Inflammatory macrophage (primary cell): ENCODE results near the gene LIMK1.
"Not testable (repeated sequence)": the region's sequence is repeated elsewhere in the genome, so short reads cannot be mapped to it uniquely, and the experiment has no call there.

Source experiments
- DNase-seq, 2 donors: peaks; one replicate each; pipeline ENCODE4 v3.0.0-alpha.2; 2020 to 2022
- total RNA-seq, 18 experiments: gene quantifications; one replicate each; lab custom pipeline; 2026; ENCODE audit warnings: mixed read lengths in 6 of 18, inconsistent platforms in 2 of 18; lab: John Stamatoyannopoulos, UW

LIMK1 gene
- 171 to 668 (median 359) reads per million in 18 experiments for total RNA-seq

DNA sequence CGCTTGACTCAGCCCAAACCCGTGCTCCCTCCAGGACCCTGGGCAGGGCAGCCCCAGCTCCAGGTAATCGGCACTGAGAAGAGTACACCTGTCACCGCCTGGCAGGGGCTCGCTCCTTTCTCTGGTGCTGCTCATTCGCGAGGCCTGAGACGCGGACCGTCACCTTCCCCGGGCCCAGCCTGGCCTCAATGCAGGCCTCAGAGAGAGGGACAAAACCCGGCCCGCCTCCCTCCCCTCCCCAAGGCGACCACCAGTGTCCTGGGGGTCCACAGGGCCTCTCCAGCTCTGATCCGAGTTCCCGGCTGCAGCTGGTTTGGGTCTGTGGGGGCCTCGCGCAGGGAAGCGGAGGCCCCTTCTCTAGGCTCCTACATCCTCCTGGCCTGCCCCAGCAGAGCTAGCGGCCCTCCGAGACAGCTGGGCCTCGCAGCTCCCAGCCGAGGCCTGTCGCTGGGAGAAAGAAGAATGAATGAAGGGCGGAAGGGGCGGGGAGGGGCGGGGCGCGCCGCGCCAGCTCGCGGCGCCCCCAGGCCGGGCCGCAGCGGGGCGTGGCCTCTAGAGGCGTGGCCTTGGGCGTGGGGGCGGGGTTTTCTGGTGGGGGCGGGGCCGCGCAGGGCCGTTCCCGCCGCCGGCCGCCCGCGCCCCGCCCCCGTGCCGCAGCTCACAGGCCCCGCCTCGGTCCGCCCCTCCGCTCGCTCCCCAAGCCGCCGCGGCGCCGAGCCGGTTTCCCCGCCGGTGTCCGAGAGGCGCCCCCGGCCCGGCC, at the start of gene LIMK1:
LIMK1 (plus strand) TSS at position 688 of the 760 bp plus-strand sequence. CDS start 187 bp downstream, outside the sequence.
- DNase-seq = peak; percentile 77 to 88

GRCh38 chr7:74037609-74038008, 46.0 kb upstream of the LIMK1 start:
- no peak for DNase-seq

- no peak for DNase-seq
These were observed 45.2 kb upstream of the LIMK1 start for GRCh38 chr7:74038194-74038961.

DNA sequence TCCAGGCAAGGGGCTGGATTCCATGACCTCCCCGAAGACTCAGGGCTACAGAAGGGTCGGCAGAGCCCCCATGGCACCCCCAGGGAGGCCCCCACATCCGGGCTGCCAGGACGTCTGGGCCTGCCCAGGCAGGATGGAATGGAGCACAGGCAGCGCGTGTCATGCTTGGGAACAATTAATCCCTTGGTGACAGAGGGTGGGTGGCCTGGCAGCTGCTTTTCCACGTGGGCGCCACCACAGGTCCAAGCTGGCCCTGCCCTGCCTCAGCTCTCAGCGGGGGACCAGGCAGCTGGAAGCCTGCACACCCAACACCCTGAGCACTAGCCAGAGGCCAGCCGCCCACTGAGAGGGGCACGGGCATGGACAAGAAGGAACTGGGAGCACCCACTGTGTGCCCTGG, 44.3 kb upstream of the LIMK1 start:
- no peak for DNase-seq

- DNase-seq = no peak
These were observed 43.4 kb upstream of the LIMK1 start for GRCh38 chr7:74040101-74040790.

- no peak for DNase-seq
These were observed 42.6 kb upstream of the LIMK1 start for GRCh38 chr7:74040791-74041520.

DNA sequence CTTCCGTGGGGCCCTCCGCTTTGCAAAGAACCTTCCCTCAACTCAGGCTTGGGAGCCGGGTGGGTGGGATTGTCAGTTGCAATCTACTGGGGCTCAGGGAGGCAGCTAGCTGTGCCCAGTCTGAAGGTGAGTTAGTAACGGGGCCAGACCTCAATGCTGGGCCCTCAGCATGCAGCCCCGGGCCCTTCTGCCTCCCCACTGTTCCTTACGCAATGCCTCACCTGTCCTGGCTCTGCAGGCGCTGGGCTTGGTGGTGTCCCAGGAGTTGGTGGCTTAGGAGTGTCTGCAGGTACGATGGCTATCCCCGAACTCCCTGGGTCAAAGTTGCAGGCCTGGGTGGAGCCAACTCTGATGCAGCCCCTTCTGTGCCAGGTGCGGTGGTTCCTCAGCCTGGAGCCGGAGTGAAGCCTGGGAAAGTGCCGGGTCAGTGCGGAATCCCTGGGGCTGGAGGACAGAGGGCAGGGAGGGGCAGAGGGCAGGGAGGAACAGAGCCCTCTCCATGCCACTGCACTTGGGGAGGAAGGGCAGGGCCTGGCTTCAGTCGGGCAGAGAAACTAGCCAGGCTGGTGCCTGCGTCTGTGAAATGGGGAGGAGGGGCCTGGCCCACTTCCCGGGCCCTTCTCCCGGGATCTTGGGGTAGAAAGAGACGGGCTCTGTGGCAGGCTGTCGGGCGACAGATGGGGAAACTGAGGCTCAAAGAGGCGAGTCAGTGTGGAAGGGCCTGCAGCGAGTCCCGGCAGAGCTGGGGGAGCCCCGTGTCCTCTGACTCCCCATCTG, 40.7 kb upstream of the LIMK1 start:
- no peak for DNase-seq

DNA sequence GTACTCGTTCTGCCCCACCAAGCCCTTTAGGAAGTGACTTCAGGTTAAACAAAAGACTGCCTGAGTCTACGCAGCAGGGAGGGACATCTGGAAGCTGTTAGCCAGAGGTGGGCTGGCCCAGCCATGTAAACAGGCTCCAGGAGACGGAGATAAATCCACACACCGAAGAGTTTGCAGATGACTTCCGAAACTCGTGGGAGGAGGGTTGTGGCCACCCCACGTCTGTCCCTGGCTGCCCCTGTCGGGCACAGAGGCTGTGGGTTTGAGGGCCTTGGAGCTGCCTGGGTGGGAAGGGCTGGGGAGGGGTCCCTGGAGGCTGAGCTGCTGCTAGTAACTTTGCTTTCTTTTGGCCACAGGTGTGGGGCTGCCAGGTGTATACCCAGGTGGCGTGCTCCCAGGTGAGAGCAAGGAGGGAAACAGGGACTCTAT, 40.1 kb upstream of the LIMK1 start:
- no peak for DNase-seq

DNA sequence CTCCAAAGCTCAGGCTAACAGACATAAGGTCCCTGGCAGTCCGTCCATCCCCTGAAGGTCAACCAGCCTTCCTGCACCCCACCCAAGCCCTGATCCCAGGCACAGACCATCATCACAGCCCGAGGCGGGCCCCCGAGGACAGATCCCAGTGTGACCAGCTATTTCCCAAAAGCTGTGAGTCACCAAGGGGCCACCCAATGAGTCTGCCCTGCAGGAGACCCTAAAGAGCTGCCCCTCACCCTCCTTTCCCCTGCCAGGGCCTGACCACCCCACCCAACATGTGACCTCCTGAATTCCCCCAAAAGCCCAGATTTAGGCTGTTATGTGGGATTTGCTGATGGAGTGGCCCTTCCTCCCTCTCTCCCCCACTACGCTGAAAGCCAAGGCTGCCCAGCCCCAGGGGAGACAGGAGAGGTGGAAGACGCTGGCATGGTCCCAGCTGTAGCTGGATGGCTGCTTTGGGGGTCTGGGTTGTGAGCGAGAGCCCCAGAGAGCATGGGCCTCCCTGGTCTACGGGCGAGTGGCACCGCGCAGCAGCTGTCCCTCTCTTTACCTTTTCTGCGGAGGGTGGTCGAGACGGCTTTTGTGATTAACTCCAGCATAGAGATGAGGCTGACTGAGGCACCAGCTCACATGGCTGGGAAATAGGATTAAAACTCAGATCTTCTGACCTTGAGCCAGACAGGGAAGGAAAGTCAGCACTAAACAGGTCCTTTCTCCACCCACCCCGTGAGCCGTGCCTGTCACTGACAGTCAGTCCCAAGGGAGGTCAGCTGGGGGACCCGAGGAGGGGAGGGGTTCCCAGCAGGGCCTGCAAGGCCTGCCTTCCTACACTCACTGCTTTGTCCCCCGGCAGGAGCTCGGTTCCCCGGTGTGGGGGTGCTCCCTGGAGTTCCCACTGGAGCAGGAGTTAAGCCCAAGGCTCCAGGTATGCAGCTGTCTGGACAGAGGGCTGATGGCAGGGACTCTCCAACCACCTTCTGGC, 38.9 kb upstream of the LIMK1 start:
- no peak for DNase-seq

DNA sequence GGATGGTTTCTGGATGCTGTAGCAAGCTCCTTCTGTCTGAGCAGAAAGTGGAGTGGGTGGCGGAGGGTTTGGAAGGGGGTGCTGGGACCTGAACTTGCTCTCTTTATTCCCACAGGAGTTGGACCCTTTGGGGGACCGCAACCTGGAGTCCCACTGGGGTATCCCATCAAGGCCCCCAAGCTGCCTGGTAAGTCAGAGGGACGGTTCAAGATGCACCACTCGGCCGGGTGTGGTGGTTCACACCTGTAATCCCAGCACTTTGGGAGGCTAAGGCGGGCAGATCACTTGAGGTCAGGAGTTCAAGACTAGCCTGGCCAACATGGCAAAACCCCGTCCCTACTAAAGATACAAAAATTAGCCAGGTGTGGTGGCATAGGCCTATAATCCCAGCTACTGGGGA, 37.0 kb upstream of the LIMK1 start:
- not testable (repeated sequence) for DNase-seq

GRCh38 chr7:74047804-74048380, 35.7 kb upstream of the LIMK1 start:
- no peak for DNase-seq

DNA sequence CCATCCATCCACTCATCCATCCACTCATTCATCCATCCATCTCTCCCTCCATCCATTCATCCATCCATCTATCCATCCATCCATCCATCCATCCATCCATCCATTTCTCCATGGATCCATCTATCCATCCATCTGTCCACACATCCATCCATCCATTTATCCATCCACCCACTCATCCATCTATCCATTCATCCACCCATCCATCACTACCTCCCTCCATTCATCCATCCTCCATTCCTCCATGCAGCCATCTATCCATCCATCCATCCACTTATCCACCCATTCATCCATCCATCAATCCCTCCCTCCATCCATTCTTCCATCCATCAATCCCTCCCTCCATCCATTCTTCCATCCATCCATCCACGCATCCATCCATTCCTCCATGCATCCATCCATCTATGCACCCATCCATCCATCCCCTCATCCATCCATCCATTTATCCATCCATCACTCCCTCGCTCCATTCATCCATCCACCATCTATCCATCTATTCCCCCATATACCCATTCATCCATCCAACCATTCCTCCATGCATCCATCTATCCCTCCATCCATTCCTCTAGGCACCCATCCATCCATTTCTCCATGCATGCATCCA, 34.5 kb upstream of the LIMK1 start:
- DNase-seq = no peak

DNA sequence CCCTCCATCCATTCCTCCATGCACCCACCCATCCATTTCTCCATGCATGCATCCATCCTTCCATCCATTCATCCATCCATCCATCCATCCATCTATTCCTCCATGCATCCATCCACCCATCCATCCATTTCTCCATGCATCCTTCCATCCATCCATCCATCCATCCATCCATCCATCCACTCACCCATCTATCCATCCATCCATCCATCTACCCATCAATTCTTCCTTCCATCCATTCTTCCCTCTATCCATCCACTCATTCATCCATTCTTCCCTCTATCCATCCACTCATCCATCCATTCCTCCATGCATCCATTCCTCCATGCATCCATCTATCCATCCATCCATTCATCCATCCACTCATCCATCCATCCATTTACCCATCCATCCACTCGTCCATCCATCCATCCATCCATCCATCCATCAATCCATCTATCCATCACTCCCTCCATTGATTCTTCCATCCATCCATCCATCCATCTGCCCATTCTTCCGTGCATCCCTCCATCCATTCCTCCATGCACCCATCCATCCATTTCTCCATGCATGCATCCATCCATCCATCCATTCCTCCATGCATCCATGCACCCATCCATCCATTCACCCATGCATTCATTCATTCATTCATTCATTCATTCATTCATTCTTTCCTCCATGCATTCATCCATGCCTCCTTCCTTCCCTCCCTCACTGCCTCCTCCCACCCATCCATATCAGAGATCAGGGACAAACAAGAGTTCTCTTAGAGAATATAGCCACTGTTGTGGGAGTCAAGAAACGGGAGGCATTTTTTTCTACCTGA, 33.4 kb upstream of the LIMK1 start:
- no peak for DNase-seq

DNA sequence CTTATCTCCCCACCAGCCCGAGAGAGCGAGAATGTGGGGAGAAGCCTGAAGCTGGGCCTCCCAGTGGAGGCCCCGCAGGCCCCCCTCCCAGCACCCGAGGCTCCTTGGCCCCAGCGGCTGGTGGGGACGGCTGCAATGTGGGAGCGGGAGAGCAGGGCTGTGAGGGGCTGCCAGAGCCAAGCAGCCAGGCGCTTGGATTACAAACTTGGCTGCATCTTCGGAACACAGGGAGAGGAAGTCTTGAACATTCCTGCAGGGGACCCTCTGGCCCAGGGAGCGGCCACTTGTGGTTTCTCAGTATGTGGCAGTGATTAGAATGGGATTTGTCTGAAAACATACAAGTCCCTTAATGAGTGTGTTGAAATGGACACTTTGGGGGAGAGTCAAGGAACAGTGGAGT, 32.4 kb upstream of the LIMK1 start:
- DNase-seq = no peak

GRCh38 chr7:74051629-74052410, 31.8 kb upstream of the LIMK1 start:
- DNase-seq = peak; percentile 4 to 27

GRCh38 chr7:74052628-74053027, 31.0 kb upstream of the LIMK1 start:
- no peak for DNase-seq

DNA sequence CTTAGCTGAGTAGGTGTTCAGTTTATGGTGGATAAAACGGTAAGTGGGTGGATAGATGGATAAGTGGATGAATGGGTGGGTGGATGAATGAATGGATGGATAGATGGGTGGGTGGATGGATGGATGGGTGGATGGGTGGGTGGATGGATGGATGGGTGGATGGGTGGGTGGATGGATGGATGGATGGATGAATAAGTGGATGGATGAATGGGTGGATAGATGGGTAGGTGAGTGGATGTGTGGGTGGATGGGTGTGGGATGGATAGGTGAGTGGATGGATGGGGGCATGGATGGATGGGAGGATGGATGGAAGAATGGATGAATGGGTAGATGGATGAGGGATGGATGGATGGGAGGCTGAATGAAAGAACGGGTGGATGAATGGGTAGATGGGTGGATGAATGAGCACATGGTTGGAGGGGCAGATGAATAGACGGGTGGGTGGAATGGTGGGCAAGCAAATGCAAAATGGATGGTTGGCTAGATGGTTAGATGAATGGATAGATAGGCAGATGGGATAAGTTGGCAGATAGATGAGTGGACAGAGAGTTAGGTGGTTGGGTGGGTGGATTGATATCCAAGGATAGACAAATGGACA, 29.9 kb upstream of the LIMK1 start:
- DNase-seq = no peak
